ENCODE measurements around the gene NIP7. TPM values are rescaled to one million over a fixed set of nuclear protein-coding genes. Genes with fewer than 3 reads are reported as not detected.

Gene NIP7
- total RNA-seq, 1 experiment from 2014 or later: 62.8 TPM

GRCh38 chr16:69302301-69302700, 37.3 kb upstream of the NIP7 start:
- ATAC-seq: no peak
- no peaks in the 10 kb centered on the region for H3K27me3 ChIP-seq (ENCODE audit: insufficient read depth, low read length)
- no TSS peak for BruUV-seq (replicated peaks)
- DNase-seq (ENCODE audit: low read depth, low spot score): no peak
- H2AFZ ChIP-seq (ENCODE audit: low read depth, low read length, poor library complexity, severe bottlenecking): no peak overlapping the region
- H3K4me3 ChIP-seq (replicated peaks in 1 of 2; ENCODE audit: low read depth in 1 of 2, low read length in 2 of 2): no peak overlapping the region
- ChIA-PET CTCF (no interaction called here), POLR2A (interaction anchor here (1.1 kb wide), 1 partner anchor 13 kb away, joined by 3 read pairs; no protein-coding TSS in a partner anchor), RAD21 (ENCODE audit: low non-redundant PET in 1 of 2, low total read pairs in 2 of 2, uncharacterized antibody in 2 of 2, unreplicated experiment in 2 of 2) (no interaction called here)
- H4K20me1 ChIP-seq (ENCODE audit: insufficient read depth): no peaks in the 10 kb centered on the region
- H3K4me1 ChIP-seq (ENCODE audit: control insufficient read depth in 1 of 2, insufficient read depth in 2 of 2, low read length in 2 of 2): no peaks in the 10 kb centered on the region
- H3K9me3 ChIP-seq (ENCODE audit: control insufficient read depth in 1 of 2, insufficient read depth in 1 of 2, low read depth in 1 of 2, low read length in 2 of 2): no peaks in the 10 kb centered on the region
- H3K9ac ChIP-seq (ENCODE audit: low read length): no peak overlapping the region
- H3K4me2 ChIP-seq (ENCODE audit: low read length): no peak overlapping the region
- H3K27ac ChIP-seq (ENCODE audit: low read depth, low read length): no peak overlapping the region
- intact Hi-C loops (cut with micrococcal nuclease): no loop called here
- H3K79me2 ChIP-seq (ENCODE audit: insufficient read depth, low read length): no peaks in the 10 kb centered on the region
- peaks cover 0 to 17% of the 10 kb centered on the region in 2 experiments; a peak in 2 of 4 replicates for H3K36me3 ChIP-seq (ENCODE audit: control insufficient read depth in 1 of 2, insufficient read depth in 2 of 2, low read length in 2 of 2)
- H3K9me2 ChIP-seq (ENCODE audit: insufficient read depth): no peaks in the 10 kb centered on the region
- TF ChIP-seq POLR2A (IDR thresholded peaks at IDR 0.05; ENCODE audit: borderline replicate concordance, extremely low read depth, insufficient read depth, insufficient read length) (no peak), TCF7L2 (IDR thresholded peaks at IDR 0.05; ENCODE audit: borderline replicate concordance, extremely low read depth, insufficient read depth, insufficient read length) (no peak), ZNF274 (IDR thresholded peaks at IDR 0.05; ENCODE audit: low read depth, low read length) (no peak), EZH2 (IDR thresholded peaks at IDR 0.05) (no peak), SRF (IDR thresholded peaks at IDR 0.05; ENCODE audit: low read depth) (no peak), SIN3A (IDR thresholded peaks at IDR 0.05; ENCODE audit: low read depth) (no peak), ZFX (IDR thresholded peaks at IDR 0.05) (no peak), EGR1 (IDR thresholded peaks at IDR 0.05; ENCODE audit: low read depth) (no peak), REST (IDR thresholded peaks at IDR 0.05; ENCODE audit: low read depth) (no peak), ELF1 (IDR thresholded peaks at IDR 0.05; ENCODE audit: borderline replicate concordance, low read depth) (no peak), RAD21 (IDR thresholded peaks at IDR 0.05; ENCODE audit: low read depth) (no peak), YY1 (IDR thresholded peaks at IDR 0.05; ENCODE audit: extremely low read depth, insufficient replicate concordance, low read depth, low read length) (no peak), POLR2AphosphoS5 (IDR thresholded peaks at IDR 0.05; ENCODE audit: low read depth, low read length) (no peak), CBX3 (IDR thresholded peaks at IDR 0.05; ENCODE audit: low read depth) (no peak), CEBPB (IDR thresholded peaks at IDR 0.05; ENCODE audit: low read depth) (no peak), JUND (IDR thresholded peaks at IDR 0.05) (no peak), ZBTB33 (IDR thresholded peaks at IDR 0.05; ENCODE audit: extremely low read depth, insufficient replicate concordance, low read length) (no peak), ATF3 (IDR thresholded peaks at IDR 0.05) (no peak), EZH2phosphoT487 (IDR thresholded peaks at IDR 0.05; ENCODE audit: borderline replicate concordance) (no peak)

Measured in HCT116 (cell line).